ENCODE results near the gene CTNNA2. TPM values are rescaled to one million over a fixed set of nuclear protein-coding genes. Genes with fewer than 3 reads are reported as not detected.

The CTNNA2 gene
- polyA plus RNA-seq, 1 experiment = not detected

GRCh38 chr2:79621252-79621651 is 108.4 kb downstream of the CTNNA2 start:
- Histone ChIP-seq H3K9me3 (ENCODE audit: control insufficient read depth, insufficient read depth, low read length) (no peaks in the 10 kb centered on the region), H3K27ac (ENCODE audit: low read depth, low read length) (no peak overlapping the region), H3K27me3 (ENCODE audit: control insufficient read depth, insufficient read depth, low read length) (no peaks in the 10 kb centered on the region), H3K4me3 (ENCODE audit: low read depth, low read length) (no peak overlapping the region)
- TF ChIP-seq CTCF (IDR thresholded peaks at IDR 0.05; ENCODE audit: low read depth, low read length) = no peak
- ChIA-PET CTCF (no interaction called here), POLR2A (no interaction called here)
- no peak for DNase-seq (ENCODE audit: low read depth, low spot score)

GRCh38 chr2:79621755-79622154 is 108.9 kb downstream of the CTNNA2 start:
- DNase-seq (ENCODE audit: low read depth, low spot score) = no peak
- ChIA-PET POLR2A (no interaction called here), CTCF (no interaction called here)
- no peak for TF ChIP-seq CTCF (IDR thresholded peaks at IDR 0.05; ENCODE audit: low read depth, low read length)
- Histone ChIP-seq H3K27ac (ENCODE audit: low read depth, low read length) (no peak overlapping the region), H3K27me3 (ENCODE audit: control insufficient read depth, insufficient read depth, low read length) (no peaks in the 10 kb centered on the region), H3K9me3 (ENCODE audit: control insufficient read depth, insufficient read depth, low read length) (no peaks in the 10 kb centered on the region), H3K4me3 (ENCODE audit: low read depth, low read length) (no peak overlapping the region)

DNA sequence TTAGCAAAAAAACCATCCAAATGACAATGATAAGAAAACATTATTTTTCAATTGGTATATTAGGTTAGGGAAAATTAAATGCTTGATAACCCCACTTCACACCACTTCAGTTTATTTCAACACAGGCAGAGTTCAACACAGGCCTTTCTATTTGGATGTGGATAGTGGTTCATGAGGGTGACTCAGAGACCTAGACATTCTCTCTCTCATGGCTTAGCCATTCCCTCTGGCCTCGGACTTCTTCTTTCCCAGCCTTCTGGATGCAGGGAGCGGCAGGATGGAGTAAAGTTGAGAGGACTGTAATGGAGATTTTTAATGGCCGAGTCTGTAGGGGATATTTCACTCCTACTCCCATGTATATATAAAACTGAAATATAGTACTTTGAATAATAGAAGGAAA is 109.7 kb downstream of the CTNNA2 start:
- POLR2A ChIA-PET = no interaction called here
- no peak for DNase-seq (ENCODE audit: low read depth, low spot score)
- CTCF ChIA-PET = no interaction called here
- TF ChIP-seq CTCF (IDR thresholded peaks at IDR 0.05; ENCODE audit: low read depth, low read length) = no peak
- Histone ChIP-seq H3K9me3 (ENCODE audit: control insufficient read depth, insufficient read depth, low read length) (no peaks in the 10 kb centered on the region), H3K27ac (ENCODE audit: low read depth, low read length) (no peak overlapping the region), H3K4me3 (ENCODE audit: low read depth, low read length) (no peak overlapping the region), H3K27me3 (ENCODE audit: control insufficient read depth, insufficient read depth, low read length) (no peaks in the 10 kb centered on the region)

GRCh38 chr2:79627237-79627636 is 114.4 kb downstream of the CTNNA2 start:
- Histone ChIP-seq H3K27me3 (ENCODE audit: control insufficient read depth, insufficient read depth, low read length) (no peaks in the 10 kb centered on the region), H3K27ac (ENCODE audit: low read depth, low read length) (no peak overlapping the region), H3K4me3 (ENCODE audit: low read depth, low read length) (no peak overlapping the region), H3K9me3 (ENCODE audit: control insufficient read depth, insufficient read depth, low read length) (no peaks in the 10 kb centered on the region)
- ChIA-PET POLR2A (no interaction called here), CTCF (no interaction called here)
- DNase-seq (ENCODE audit: low read depth, low spot score) = no peak
- no peak for TF ChIP-seq CTCF (IDR thresholded peaks at IDR 0.05; ENCODE audit: low read depth, low read length)

- CTCF ChIA-PET = no interaction called here
- Histone ChIP-seq H3K9me3 (ENCODE audit: control insufficient read depth, insufficient read depth, low read length) (no peaks in the 10 kb centered on the region), H3K4me3 (ENCODE audit: low read depth, low read length) (no peak overlapping the region), H3K27me3 (ENCODE audit: control insufficient read depth, insufficient read depth, low read length) (no peaks in the 10 kb centered on the region), H3K27ac (ENCODE audit: low read depth, low read length) (no peak overlapping the region)
- POLR2A ChIA-PET = no interaction called here
- TF ChIP-seq CTCF (IDR thresholded peaks at IDR 0.05; ENCODE audit: low read depth, low read length) = no peak
- no peak for DNase-seq (ENCODE audit: low read depth, low spot score)
Measured at GRCh38 chr2:79630060-79630459, 117.2 kb downstream of the CTNNA2 start.
